ENCODE measurements around the gene TNFSF10.

DNA sequence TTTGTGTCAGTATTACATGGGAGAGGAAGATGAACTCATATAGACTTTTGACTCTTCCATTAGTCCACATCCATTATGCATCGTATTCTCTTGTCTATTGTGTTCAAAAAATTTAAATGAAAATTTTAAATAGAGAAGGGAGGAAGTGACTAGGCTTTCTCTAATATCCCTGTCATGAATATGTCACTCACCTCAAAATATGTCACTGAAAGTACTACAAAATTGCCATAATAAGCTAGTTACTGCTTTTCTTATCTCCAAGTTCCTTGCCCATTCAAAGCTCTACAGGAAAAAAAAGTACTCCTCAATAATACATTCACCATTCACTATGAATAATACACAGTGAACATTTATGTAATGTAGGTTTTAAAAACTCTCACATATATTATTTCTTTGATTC, 52.6 kb downstream of the TNFSF10 start:
- TF ChIP-seq, protein P1, sequence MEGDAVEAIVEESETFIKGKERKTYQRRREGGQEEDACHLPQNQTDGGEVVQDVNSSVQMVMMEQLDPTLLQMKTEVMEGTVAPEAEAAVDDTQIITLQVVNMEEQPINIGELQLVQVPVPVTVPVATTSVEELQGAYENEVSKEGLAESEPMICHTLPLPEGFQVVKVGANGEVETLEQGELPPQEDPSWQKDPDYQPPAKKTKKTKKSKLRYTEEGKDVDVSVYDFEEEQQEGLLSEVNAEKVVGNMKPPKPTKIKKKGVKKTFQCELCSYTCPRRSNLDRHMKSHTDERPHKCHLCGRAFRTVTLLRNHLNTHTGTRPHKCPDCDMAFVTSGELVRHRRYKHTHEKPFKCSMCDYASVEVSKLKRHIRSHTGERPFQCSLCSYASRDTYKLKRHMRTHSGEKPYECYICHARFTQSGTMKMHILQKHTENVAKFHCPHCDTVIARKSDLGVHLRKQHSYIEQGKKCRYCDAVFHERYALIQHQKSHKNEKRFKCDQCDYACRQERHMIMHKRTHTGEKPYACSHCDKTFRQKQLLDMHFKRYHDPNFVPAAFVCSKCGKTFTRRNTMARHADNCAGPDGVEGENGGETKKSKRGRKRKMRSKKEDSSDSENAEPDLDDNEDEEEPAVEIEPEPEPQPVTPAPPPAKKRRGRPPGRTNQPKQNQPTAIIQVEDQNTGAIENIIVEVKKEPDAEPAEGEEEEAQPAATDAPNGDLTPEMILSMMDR (IDR thresholded peaks at IDR 0.05; ENCODE audit: low read length): no peak
- TF ChIP-seq EZH2 (optimal IDR thresholded peaks at IDR 0.05; ENCODE audit: low read depth, low read length) (no peak), EZH2phosphoT487 (IDR thresholded peaks at IDR 0.05; ENCODE audit: low read length) (no peak)

Measured in MM.1S (cell line).